HepG2 (cell line): ENCODE measurements around the gene IQCK. TPM values are rescaled to one million over a fixed set of nuclear protein-coding genes. Genes with fewer than 3 reads are reported as not detected.
A peak's percentile ranks its signal among the peaks of the same experiment; 100 is the strongest.

Source experiments
- ATAC-seq: fragments of 200-7000 bp; cut with Tn5 transposase; 3 replicates; pipeline ENCODE4 v1.9.1; 2020; ENCODE audit warnings: mild to moderate bottlenecking, moderate library complexity
- BruUV-seq: library from RNA; stranded (reverse); fragments of 400-500 nt; replicated peaks from 2 replicates; lab custom pipeline; 2021; lab: Mats Ljungman, UMichigan
- CTCF ChIA-PET: fragments of 300-600 bp; formaldehyde crosslinking; extraction: SDS; loops from one replicate; lab custom pipeline; 2021; ENCODE audit warnings: low total read pairs, inconsistent platforms, low intra/inter-chr PET ratio; lab: Yijun Ruan, JAX
- POLR2A ChIA-PET: fragments of 350-600 bp; sonication (Branson Sonifier 250); formaldehyde crosslinking; loops from one replicate; lab custom pipeline; 2020; ENCODE audit warnings: antibody characterized with exemption, inconsistent platforms; lab: Yijun Ruan, JAX
- DNase-seq: peaks from one replicate; pipeline ENCODE4 v3.0.0-alpha.2; 2015; ENCODE audit warnings: low spot score
- FAIRE-seq: peaks from 3 replicates; lab custom pipeline; 2011; peaks lifted over from hg19 to GRCh38; lab: Jason Lieb, UNC
- H2AFZ ChIP-seq: one replicate; pipeline ENCODE4 v1.6.1; 2011; ENCODE audit warnings: low read length, inconsistent platforms
- H3K27ac ChIP-seq: fragments of 300-600 bp; 3 replicates; pipeline ENCODE4 v1.8.0; 2011; ENCODE audit warnings: mixed run types, mild to moderate bottlenecking, mixed read lengths, low read length, inconsistent platforms; ENCODE audit not compliant: insufficient read depth; ENCODE audit errors: extremely low read length
- H3K27me3 ChIP-seq, 2 experiments: fragments of 200-600 bp in 1 of 2; 2 replicates in 1 of 2; 3 replicates in 1 of 2; pipeline versions ENCODE4 v1.6.0 to v1.8.0; 2011; ENCODE audit warnings: low read length in 2 of 2, mild to moderate bottlenecking in 2 of 2, moderate library complexity in 2 of 2, inconsistent platforms in 1 of 2; ENCODE audit not compliant: insufficient read depth in 2 of 2, control insufficient read depth in 1 of 2
- H3K36me3 ChIP-seq, 2 experiments: fragments of 200-600 bp in 1 of 2; replicated peaks in 1 of 2; 2 replicates in 1 of 2; 3 replicates in 1 of 2; pipeline versions ENCODE4 v1.5.1 to v1.8.0; 2011; ENCODE audit warnings: low read length in 2 of 2, inconsistent platforms in 1 of 2; ENCODE audit not compliant: insufficient read depth in 2 of 2, control insufficient read depth in 1 of 2
- H3K4me1 ChIP-seq: 2 replicates; pipeline ENCODE4 v1.5.1; 2012; ENCODE audit warnings: low read length, inconsistent platforms; ENCODE audit not compliant: insufficient read depth
- H3K4me2 ChIP-seq: 2 replicates; pipeline ENCODE4 v1.6.0; 2011; ENCODE audit warnings: low read depth, low read length, inconsistent platforms
- H3K4me3 ChIP-seq, 3 experiments: fragments of 200-600 bp in 1 of 3; sonication (generic), shearing (Covaris generic) in 1 of 3; replicated peaks in 1 of 3; 2 replicates each; pipeline ENCODE4 v1.5.1; 2011 to 2016; ENCODE audit warnings: low read length in 3 of 3, inconsistent platforms in 2 of 3, low read depth in 2 of 3, mild to moderate bottlenecking in 2 of 3, control low read depth in 1 of 3, mixed read lengths in 1 of 3; ENCODE audit not compliant: insufficient read depth in 1 of 3
- H3K79me2 ChIP-seq: one replicate; pipeline ENCODE4 v1.6.1; 2011; ENCODE audit warnings: low read length, inconsistent platforms; ENCODE audit not compliant: insufficient read depth
- H3K9ac ChIP-seq: 2 replicates; pipeline ENCODE4 v1.6.0; 2011; ENCODE audit warnings: mild to moderate bottlenecking, low read depth, low read length, inconsistent platforms; ENCODE audit not compliant: insufficient read depth
- H3K9me3 ChIP-seq: 2 replicates; pipeline ENCODE4 v1.5.1; 2012; ENCODE audit warnings: mild to moderate bottlenecking, low read length
- H4K20me1 ChIP-seq: 2 replicates; pipeline ENCODE4 v1.6.0; 2011; ENCODE audit warnings: inconsistent platforms, mild to moderate bottlenecking, low read length, moderate library complexity; ENCODE audit not compliant: insufficient read depth
- CC2D1A ChIP-seq: sonication (generic); formaldehyde crosslinking; IDR thresholded peaks from 2 replicates; pipeline ENCODE4 v1.8.1; 2023; ENCODE audit warnings: mild to moderate bottlenecking, missing genetic modification reagents
- CEBPG ChIP-seq: IDR thresholded peaks from 2 replicates; pipeline ENCODE4 v1.6.1; 2016
- FOXK2 ChIP-seq: fragments of 450-650 bp; IDR thresholded peaks from 2 replicates; pipeline ENCODE4 v1.6.1; 2016
- TCF12 ChIP-seq, 2 experiments: fragments of 450-650 bp in 1 of 2; sonication (generic) in 1 of 2; formaldehyde crosslinking in 1 of 2; IDR thresholded peaks; 2 replicates each; pipeline versions ENCODE4 v1.6.1 to v1.8.0; 2017 to 2022; ENCODE audit warnings: antibody characterized with exemption in 1 of 2, mild to moderate bottlenecking in 1 of 2, missing genetic modification reagents in 1 of 2, moderate library complexity in 1 of 2
- TEAD3 ChIP-seq: optimal IDR thresholded peaks from 2 replicates; pipeline ENCODE3; 2016; ENCODE audit warnings: borderline replicate concordance
- TMF1 ChIP-seq: sonication (generic); formaldehyde crosslinking; IDR thresholded peaks from 2 replicates; pipeline ENCODE4 v1.8.1; 2022; ENCODE audit warnings: low read depth, missing genetic modification reagents
- ZNF101 ChIP-seq: sonication (generic); formaldehyde crosslinking; IDR thresholded peaks from 2 replicates; pipeline ENCODE4 v1.4.0; 2020; ENCODE audit warnings: mild to moderate bottlenecking, low read depth, missing genetic modification reagents, borderline replicate concordance
- WGBS: methylation state at CpG from one replicate; pipeline ENCODE4 v1.1.6; 2017; ENCODE audit warnings: low lambda C conversion rate; 5-methylcytosine and 5-hydroxymethylcytosine counted together
- in situ Hi-C: cut with HindIII; loops from 2 replicates; pipeline ENCODE4 v1.10.0; 2017; ENCODE audit warnings: low pct_unique_long_range_greater_than_20kb; ENCODE audit not compliant: extremely low pct_ligation_motif_present
- intact Hi-C: fragments of 100-400 bp; cut with micrococcal nuclease; formaldehyde crosslinking; loops from one replicate; pipeline ENCODE4 v1.10.0; 2022; ENCODE audit not compliant: unreplicated experiment
- polyA plus RNA-seq, 8 experiments: library from polyadenylated mRNA; depleted of rRNA in 3 of 8; stranded (reverse) in 7 of 8; unstranded in 1 of 8; fragments of >200 nt; fragmentation: Illumina TruSeq in 4 of 8; extraction: Trizol in 4 of 8; gene quantifications; 2 replicates each; pipeline versions ENCODE4 v1.2.1 to v1.2.3, GENCODE V29; 2011 to 2016; ENCODE audit warnings: low read depth in 4 of 8, missing spikeins in 1 of 8, mixed read lengths in 1 of 8; ENCODE audit not compliant: insufficient read depth in 1 of 8
- total RNA-seq, 5 experiments: library from RNA; depleted of rRNA; stranded (reverse); fragments of >200 nt; fragmentation: Illumina TruSeq; extraction: Trizol; gene quantifications; 2 replicates each; pipeline ENCODE4 v1.2.3, GENCODE V29; 2016; ENCODE audit warnings: low read depth in 1 of 5
- TF ChIP-seq, protein P1 (sequence below): sonication (generic); formaldehyde crosslinking; IDR thresholded peaks from 2 replicates; pipeline ENCODE4 v1.4.0; 2020; ENCODE audit warnings: missing genetic modification reagents
- TF ChIP-seq, protein P2 (sequence below): sonication (generic); formaldehyde crosslinking; IDR thresholded peaks from 2 replicates; pipeline ENCODE4 v1.4.0; 2020; ENCODE audit warnings: missing genetic modification reagents, mild to moderate bottlenecking, borderline replicate concordance
- TF ChIP-seq, protein P3 (sequence below): fragments of 450-650 bp; IDR thresholded peaks from 2 replicates; pipeline ENCODE4 v1.6.1; 2017; ENCODE audit warnings: mild to moderate bottlenecking
- TF ChIP-seq, protein P4 (sequence below), 2 experiments: fragments of 450-650 bp in 1 of 2; sonication (generic) in 1 of 2; formaldehyde crosslinking; IDR thresholded peaks; 2 replicates each; pipeline versions ENCODE4 v1.5.0 to v1.8.0; 2020 to 2022; ENCODE audit warnings: mild to moderate bottlenecking in 1 of 2, missing genetic modification reagents in 1 of 2
- TF ChIP-seq, protein P5 (sequence below): sonication (generic); formaldehyde crosslinking; IDR thresholded peaks from 2 replicates; pipeline ENCODE4 v1.5.1; 2020; ENCODE audit warnings: missing genetic modification reagents, mild to moderate bottlenecking, borderline replicate concordance

Gene IQCK
- total and polyA plus RNA-seq, 2 of the 13 experiments (the other 11 are each of a cell fraction or from before 2014, with no cell fraction given): 5.1 to 7.3 TPM

DNA sequence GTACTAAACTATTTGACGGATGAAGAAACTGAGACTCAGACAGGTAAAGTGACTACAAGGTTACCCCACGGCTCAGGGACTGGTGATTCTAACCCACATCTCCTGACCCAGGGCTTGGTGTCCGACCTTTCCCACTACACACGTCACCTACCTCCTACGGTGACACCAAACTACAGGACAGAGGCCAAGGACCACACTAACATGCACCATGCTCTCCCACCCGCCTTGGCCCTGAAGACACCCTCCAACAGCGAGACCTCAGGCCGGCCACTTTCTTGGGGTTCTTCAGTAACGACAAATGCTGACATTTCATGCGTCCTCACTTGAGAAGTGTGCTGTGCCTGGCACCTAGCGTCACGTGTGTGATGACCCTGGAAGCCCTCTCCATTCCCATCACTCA is 6.4 kb upstream of the IQCK start:
- 95% methylated on average over 12 of the region's 12 CpGs for WGBS
- Histone ChIP-seq H4K20me1 (peaks cover 4% of the 10 kb centered on the region), H3K4me2 (peak overlapping the region; percentile 51), H2AFZ (no peak overlapping the region), H3K4me3 (no peak overlapping the region), H3K79me2 (peaks cover 18% of the 10 kb centered on the region), H3K9me3 (no peaks in the 10 kb centered on the region), H3K4me1 (peaks cover 35% of the 10 kb centered on the region), H3K9ac (0 out of 2 replicates have a peak overlapping the region, but pooled peaks have one; percentile 13), H3K36me3 (peaks cover 45 to 54% of the 10 kb centered on the region in 2 experiments), H3K27ac (peak overlapping the region; percentile 47), H3K27me3 (no peaks in the 10 kb centered on the region)
- POLR2A ChIA-PET: no interaction called here
- in situ Hi-C loops (no loop called here), intact Hi-C loops (no loop called here)
- no TSS peak for BruUV-seq
- CTCF ChIA-PET: no interaction called here
- peak; percentile 8 for ATAC-seq
- FAIRE-seq: no peak
- no peak for DNase-seq
- TF ChIP-seq, protein P1, sequence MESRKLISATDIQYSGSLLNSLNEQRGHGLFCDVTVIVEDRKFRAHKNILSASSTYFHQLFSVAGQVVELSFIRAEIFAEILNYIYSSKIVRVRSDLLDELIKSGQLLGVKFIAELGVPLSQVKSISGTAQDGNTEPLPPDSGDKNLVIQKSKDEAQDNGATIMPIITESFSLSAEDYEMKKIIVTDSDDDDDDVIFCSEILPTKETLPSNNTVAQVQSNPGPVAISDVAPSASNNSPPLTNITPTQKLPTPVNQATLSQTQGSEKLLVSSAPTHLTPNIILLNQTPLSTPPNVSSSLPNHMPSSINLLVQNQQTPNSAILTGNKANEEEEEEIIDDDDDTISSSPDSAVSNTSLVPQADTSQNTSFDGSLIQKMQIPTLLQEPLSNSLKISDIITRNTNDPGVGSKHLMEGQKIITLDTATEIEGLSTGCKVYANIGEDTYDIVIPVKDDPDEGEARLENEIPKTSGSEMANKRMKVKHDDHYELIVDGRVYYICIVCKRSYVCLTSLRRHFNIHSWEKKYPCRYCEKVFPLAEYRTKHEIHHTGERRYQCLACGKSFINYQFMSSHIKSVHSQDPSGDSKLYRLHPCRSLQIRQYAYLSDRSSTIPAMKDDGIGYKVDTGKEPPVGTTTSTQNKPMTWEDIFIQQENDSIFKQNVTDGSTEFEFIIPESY: no peak
- TF ChIP-seq TEAD3 (CRISPR knock-in tag) (peak; percentile 14), CC2D1A (no peak), ZNF101 (no peak), TMF1 (no peak), CEBPG (CRISPR knock-in tag) (no peak), TCF12 (IDR thresholded peaks at IDR 0.05) (no peak), TCF12 (CRISPR knock-in tag; IDR thresholded peaks at IDR 0.05) (no peak), FOXK2 (no peak)
- TF ChIP-seq, protein P2, sequence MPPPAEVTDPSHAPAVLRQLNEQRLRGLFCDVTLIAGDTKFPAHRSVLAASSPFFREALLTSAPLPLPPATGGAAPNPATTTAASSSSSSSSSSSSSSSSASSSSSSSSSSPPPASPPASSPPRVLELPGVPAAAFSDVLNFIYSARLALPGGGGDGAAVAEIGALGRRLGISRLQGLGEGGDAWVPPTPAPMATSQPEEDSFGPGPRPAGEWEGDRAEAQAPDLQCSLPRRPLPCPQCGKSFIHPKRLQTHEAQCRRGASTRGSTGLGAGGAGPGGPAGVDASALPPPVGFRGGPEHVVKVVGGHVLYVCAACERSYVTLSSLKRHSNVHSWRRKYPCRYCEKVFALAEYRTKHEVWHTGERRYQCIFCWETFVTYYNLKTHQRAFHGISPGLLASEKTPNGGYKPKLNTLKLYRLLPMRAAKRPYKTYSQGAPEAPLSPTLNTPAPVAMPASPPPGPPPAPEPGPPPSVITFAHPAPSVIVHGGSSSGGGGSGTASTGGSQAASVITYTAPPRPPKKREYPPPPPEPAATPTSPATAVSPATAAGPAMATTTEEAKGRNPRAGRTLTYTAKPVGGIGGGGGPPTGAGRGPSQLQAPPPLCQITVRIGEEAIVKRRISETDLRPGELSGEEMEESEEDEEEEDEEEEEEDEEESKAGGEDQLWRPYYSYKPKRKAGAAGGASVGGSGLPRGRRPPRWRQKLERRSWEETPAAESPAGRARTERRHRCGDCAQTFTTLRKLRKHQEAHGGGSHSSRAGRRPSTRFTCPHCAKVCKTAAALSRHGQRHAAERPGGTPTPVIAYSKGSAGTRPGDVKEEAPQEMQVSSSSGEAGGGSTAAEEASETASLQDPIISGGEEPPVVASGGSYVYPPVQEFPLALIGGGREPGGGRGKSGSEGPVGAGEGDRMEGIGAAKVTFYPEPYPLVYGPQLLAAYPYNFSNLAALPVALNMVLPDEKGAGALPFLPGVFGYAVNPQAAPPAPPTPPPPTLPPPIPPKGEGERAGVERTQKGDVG: 0 out of 2 replicates have a peak, but pooled peaks have one; percentile 26
- TF ChIP-seq, protein P3, sequence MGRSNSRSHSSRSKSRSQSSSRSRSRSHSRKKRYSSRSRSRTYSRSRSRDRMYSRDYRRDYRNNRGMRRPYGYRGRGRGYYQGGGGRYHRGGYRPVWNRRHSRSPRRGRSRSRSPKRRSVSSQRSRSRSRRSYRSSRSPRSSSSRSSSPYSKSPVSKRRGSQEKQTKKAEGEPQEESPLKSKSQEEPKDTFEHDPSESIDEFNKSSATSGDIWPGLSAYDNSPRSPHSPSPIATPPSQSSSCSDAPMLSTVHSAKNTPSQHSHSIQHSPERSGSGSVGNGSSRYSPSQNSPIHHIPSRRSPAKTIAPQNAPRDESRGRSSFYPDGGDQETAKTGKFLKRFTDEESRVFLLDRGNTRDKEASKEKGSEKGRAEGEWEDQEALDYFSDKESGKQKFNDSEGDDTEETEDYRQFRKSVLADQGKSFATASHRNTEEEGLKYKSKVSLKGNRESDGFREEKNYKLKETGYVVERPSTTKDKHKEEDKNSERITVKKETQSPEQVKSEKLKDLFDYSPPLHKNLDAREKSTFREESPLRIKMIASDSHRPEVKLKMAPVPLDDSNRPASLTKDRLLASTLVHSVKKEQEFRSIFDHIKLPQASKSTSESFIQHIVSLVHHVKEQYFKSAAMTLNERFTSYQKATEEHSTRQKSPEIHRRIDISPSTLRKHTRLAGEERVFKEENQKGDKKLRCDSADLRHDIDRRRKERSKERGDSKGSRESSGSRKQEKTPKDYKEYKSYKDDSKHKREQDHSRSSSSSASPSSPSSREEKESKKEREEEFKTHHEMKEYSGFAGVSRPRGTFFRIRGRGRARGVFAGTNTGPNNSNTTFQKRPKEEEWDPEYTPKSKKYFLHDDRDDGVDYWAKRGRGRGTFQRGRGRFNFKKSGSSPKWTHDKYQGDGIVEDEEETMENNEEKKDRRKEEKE: no peak
- TF ChIP-seq, protein P4, sequence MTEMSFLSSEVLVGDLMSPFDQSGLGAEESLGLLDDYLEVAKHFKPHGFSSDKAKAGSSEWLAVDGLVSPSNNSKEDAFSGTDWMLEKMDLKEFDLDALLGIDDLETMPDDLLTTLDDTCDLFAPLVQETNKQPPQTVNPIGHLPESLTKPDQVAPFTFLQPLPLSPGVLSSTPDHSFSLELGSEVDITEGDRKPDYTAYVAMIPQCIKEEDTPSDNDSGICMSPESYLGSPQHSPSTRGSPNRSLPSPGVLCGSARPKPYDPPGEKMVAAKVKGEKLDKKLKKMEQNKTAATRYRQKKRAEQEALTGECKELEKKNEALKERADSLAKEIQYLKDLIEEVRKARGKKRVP (CRISPR knock-in tag; IDR thresholded peaks at IDR 0.05): no peak
- TF ChIP-seq, protein P5, sequence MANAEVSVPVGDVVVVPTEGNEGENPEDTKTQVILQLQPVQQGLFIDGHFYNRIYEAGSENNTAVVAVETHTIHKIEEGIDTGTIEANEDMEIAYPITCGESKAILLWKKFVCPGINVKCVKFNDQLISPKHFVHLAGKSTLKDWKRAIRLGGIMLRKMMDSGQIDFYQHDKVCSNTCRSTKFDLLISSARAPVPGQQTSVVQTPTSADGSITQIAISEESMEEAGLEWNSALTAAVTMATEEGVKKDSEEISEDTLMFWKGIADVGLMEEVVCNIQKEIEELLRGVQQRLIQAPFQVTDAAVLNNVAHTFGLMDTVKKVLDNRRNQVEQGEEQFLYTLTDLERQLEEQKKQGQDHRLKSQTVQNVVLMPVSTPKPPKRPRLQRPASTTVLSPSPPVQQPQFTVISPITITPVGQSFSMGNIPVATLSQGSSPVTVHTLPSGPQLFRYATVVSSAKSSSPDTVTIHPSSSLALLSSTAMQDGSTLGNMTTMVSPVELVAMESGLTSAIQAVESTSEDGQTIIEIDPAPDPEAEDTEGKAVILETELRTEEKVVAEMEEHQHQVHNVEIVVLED (CRISPR knock-in tag): no peak
